HPDE6-E6E7 (cell line): ENCODE measurements around the gene SRXN1.
"Not testable (repeated sequence)": the region's sequence is repeated elsewhere in the genome, so short reads cannot be mapped to it uniquely, and the experiment has no call there.

ENCODE experiments used
- DNase-seq: peaks from one replicate; pipeline ENCODE4 v3.0.0; 2011; ENCODE audit warnings: missing footprints; ENCODE audit errors: extremely low spot score

The SRXN1 gene

GRCh38 chr20:655726-656624 is 3.0 kb upstream of the SRXN1 start:
- DNase-seq = no peak

GRCh38 chr20:654417-654750 is 1.4 kb upstream of the SRXN1 start:
- no peak for DNase-seq

GRCh38 chr20:653590-654416 is 803 bp upstream of the SRXN1 start:
- DNase-seq = no peak

GRCh38 chr20:652615-653109 is 338 bp downstream of the SRXN1 start:
- no peak for DNase-seq

- DNase-seq = no peak
These were observed 1.0 kb downstream of the SRXN1 start for GRCh38 chr20:651713-652614.

- DNase-seq = no peak
These were observed 2.0 kb downstream of the SRXN1 start for GRCh38 chr20:650954-651353.

- DNase-seq = no peak
These were observed 2.7 kb downstream of the SRXN1 start for GRCh38 chr20:650281-650680.

GRCh38 chr20:647479-648019 is 5.5 kb downstream of the SRXN1 start:
- DNase-seq = no peak

- DNase-seq = no peak
These were observed 6.1 kb downstream of the SRXN1 start for GRCh38 chr20:646868-647233.

- no peak for DNase-seq
These were observed 6.7 kb downstream of the SRXN1 start for GRCh38 chr20:646107-646867.

- DNase-seq = peak; percentile 80
These were observed 7.5 kb downstream of the SRXN1 start for GRCh38 chr20:645318-646106.

GRCh38 chr20:644692-645317 is 8.2 kb downstream of the SRXN1 start:
- DNase-seq = no peak

- no peak for DNase-seq
These were observed 10.4 kb downstream of the SRXN1 start for GRCh38 chr20:642398-643174.

GRCh38 chr20:642013-642397 is 11.0 kb downstream of the SRXN1 start:
- not testable (repeated sequence) for DNase-seq

- DNase-seq = no peak
These were observed 11.5 kb downstream of the SRXN1 start for GRCh38 chr20:641516-641875.

- no peak for DNase-seq
These were observed 12.1 kb downstream of the SRXN1 start for GRCh38 chr20:640674-641515.

- DNase-seq = no peak
These were observed 14.4 kb downstream of the SRXN1 start for GRCh38 chr20:638579-638978.

- no peak for DNase-seq
These were observed 15.4 kb downstream of the SRXN1 start for GRCh38 chr20:637559-637958.
